Smooth muscle cell (in vitro differentiated cells): ENCODE data around the gene MGAT5. TPM values are rescaled to one million over a fixed set of nuclear protein-coding genes. Genes with fewer than 3 reads are reported as not detected.

Source experiments
- DNase-seq: peaks from one replicate; lab custom pipeline; 2025; ENCODE audit not compliant: unreplicated experiment; lab: John Stamatoyannopoulos, UW
- H2AFZ ChIP-seq: fragments of 200-600 bp; sonication (generic); 2 replicates; pipeline ENCODE4 v1.6.0; 2016; ENCODE audit warnings: antibody characterized with exemption, low read depth, mild to moderate bottlenecking
- H3F3A ChIP-seq: fragments of 200-600 bp; sonication (generic); 2 replicates; pipeline ENCODE4 v1.6.0; 2017; ENCODE audit warnings: antibody characterized with exemption, low read depth
- H3K27ac ChIP-seq: fragments of 200-600 bp; sonication (generic); 2 replicates; pipeline ENCODE4 v1.5.1; 2016; ENCODE audit warnings: low read depth, mild to moderate bottlenecking
- H3K27me3 ChIP-seq: fragments of 200-600 bp; sonication (generic); 2 replicates; pipeline ENCODE4 v1.6.1; 2016; ENCODE audit warnings: low read depth, mild to moderate bottlenecking
- H3K36me3 ChIP-seq: fragments of 200-600 bp; sonication (generic); 2 replicates; pipeline ENCODE4 v1.5.1; 2016; ENCODE audit warnings: low read depth
- H3K4me1 ChIP-seq: fragments of 200-600 bp; sonication (generic); 2 replicates; pipeline ENCODE4 v1.5.1; 2016; ENCODE audit warnings: low read depth
- H3K4me2 ChIP-seq: fragments of 200-600 bp; sonication (generic); 2 replicates; pipeline ENCODE4 v1.6.0; 2016; ENCODE audit warnings: mild to moderate bottlenecking
- H3K4me3 ChIP-seq: fragments of 200-600 bp; sonication (generic); 2 replicates; pipeline ENCODE4 v1.5.1; 2016; ENCODE audit warnings: mild to moderate bottlenecking
- H3K79me2 ChIP-seq: fragments of 200-600 bp; sonication (generic); 2 replicates; pipeline ENCODE4 v1.6.0; 2016; ENCODE audit warnings: low read depth, mild to moderate bottlenecking
- H3K9ac ChIP-seq: fragments of 200-600 bp; sonication (generic); 2 replicates; pipeline ENCODE4 v1.6.0; 2016; ENCODE audit warnings: low read depth
- H3K9me3 ChIP-seq: fragments of 200-600 bp; sonication (generic); replicated peaks from 2 replicates; pipeline ENCODE4 v1.5.1; 2016; ENCODE audit warnings: low read depth
- H4K20me1 ChIP-seq: fragments of 200-600 bp; sonication (generic); 2 replicates; pipeline ENCODE4 v1.6.0; 2016; ENCODE audit warnings: low read depth
- WGBS: methylation state at CpG from one replicate; pipeline ENCODE4 v1.1.7; 2016; ENCODE audit warnings: low lambda C conversion rate; 5-methylcytosine and 5-hydroxymethylcytosine counted together
- polyA plus RNA-seq: library from polyadenylated mRNA; unstranded; fragments of >200 nt; fragmentation: Nextera tagmentation; extraction: Ambion mirVana; gene quantifications from 2 replicates; pipeline ENCODE4 v1.2.1, GENCODE V29; 2016
- total RNA-seq: library from RNA; depleted of rRNA; stranded (reverse); fragments of >200 nt; gene quantifications from 2 replicates; pipeline ENCODE4 v1.2.3, GENCODE V29; 2014
- TF ChIP-seq, protein P1 (sequence below): fragments of 200-600 bp; sonication (generic); IDR thresholded peaks from 2 replicates; pipeline ENCODE4 v1.5.1; 2017; ENCODE audit warnings: borderline replicate concordance, mild to moderate bottlenecking, antibody characterized with exemption; ENCODE audit not compliant: insufficient read depth, poor library complexity, severe bottlenecking

MGAT5 gene
- total and polyA plus RNA-seq, 2 experiments from 2014 or later: 4.5 to 33.8 TPM

DNA sequence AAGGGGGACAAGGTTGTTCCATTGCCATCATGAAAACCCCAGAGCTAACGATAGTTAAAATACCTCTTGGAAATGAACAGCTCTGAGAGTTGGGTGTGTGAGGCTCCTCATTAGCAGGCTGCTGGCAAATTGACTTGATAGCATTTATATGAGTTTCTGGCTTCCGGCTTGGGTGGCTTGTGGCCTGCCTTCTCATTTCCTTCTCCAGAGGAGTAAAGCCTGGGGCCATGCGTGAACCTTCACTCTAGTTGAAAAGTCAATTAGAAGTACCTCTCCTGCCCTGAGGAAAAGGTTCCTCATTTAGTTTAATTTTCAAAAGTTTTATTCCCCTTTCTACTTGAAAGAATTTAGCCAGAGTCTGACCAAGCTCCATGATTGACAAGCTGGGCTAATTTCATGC is 67.1 kb downstream of the MGAT5 start:
- no peaks in the 10 kb centered on the region for H3K79me2 ChIP-seq
- no peak overlapping the region for H2AFZ ChIP-seq
- no peaks in the 10 kb centered on the region for H3K9me3 ChIP-seq
- no peaks in the 10 kb centered on the region for H3K27me3 ChIP-seq
- no peak for DNase-seq
- no peak overlapping the region for H3K9ac ChIP-seq
- no peak overlapping the region for H3K27ac ChIP-seq
- peaks cover 15% of the 10 kb centered on the region for H4K20me1 ChIP-seq
- WGBS: 83% methylated on average over 3 of the region's 3 CpGs
- no peak overlapping the region for H3K4me2 ChIP-seq
- TF ChIP-seq, protein P1, sequence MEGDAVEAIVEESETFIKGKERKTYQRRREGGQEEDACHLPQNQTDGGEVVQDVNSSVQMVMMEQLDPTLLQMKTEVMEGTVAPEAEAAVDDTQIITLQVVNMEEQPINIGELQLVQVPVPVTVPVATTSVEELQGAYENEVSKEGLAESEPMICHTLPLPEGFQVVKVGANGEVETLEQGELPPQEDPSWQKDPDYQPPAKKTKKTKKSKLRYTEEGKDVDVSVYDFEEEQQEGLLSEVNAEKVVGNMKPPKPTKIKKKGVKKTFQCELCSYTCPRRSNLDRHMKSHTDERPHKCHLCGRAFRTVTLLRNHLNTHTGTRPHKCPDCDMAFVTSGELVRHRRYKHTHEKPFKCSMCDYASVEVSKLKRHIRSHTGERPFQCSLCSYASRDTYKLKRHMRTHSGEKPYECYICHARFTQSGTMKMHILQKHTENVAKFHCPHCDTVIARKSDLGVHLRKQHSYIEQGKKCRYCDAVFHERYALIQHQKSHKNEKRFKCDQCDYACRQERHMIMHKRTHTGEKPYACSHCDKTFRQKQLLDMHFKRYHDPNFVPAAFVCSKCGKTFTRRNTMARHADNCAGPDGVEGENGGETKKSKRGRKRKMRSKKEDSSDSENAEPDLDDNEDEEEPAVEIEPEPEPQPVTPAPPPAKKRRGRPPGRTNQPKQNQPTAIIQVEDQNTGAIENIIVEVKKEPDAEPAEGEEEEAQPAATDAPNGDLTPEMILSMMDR: no peak
- no peaks in the 10 kb centered on the region for H3K4me1 ChIP-seq
- no peaks in the 10 kb centered on the region for H3F3A ChIP-seq
- H3K4me3 ChIP-seq: no peak overlapping the region
- no peaks in the 10 kb centered on the region for H3K36me3 ChIP-seq

DNA sequence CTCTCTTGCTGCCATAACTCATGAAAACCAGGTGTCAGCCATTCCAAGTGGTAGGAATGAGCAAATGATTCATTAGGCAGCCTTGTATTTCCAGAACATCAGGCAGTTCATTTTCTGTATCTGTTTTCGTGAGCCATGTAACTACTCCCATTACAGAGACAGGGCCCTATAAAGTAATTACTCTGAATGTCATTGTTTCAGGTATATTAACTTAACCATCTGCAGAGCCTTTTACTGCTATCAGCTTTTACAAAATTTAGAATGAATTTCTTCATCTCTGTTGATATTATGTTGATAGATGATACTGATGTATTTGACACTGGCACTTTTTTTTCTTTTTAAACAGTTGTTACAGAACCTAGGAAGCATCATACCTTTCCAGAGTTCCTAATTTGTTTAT is 69.9 kb downstream of the MGAT5 start:
- TF ChIP-seq, protein P1: no peak
- H3K4me3 ChIP-seq: no peak overlapping the region
- no peak overlapping the region for H3K27ac ChIP-seq
- H3K27me3 ChIP-seq: no peaks in the 10 kb centered on the region
- no peaks in the 10 kb centered on the region for H3K4me1 ChIP-seq
- no peaks in the 10 kb centered on the region for H3K36me3 ChIP-seq
- 92% methylated on average over 1 of the region's 1 CpG for WGBS
- no peak overlapping the region for H3K9ac ChIP-seq
- H3K9me3 ChIP-seq: no peaks in the 10 kb centered on the region
- no peaks in the 10 kb centered on the region for H3F3A ChIP-seq
- no peak overlapping the region for H2AFZ ChIP-seq
- H3K79me2 ChIP-seq: no peaks in the 10 kb centered on the region
- DNase-seq: no peak
- H3K4me2 ChIP-seq: no peak overlapping the region
- H4K20me1 ChIP-seq: peaks cover 2% of the 10 kb centered on the region

DNA sequence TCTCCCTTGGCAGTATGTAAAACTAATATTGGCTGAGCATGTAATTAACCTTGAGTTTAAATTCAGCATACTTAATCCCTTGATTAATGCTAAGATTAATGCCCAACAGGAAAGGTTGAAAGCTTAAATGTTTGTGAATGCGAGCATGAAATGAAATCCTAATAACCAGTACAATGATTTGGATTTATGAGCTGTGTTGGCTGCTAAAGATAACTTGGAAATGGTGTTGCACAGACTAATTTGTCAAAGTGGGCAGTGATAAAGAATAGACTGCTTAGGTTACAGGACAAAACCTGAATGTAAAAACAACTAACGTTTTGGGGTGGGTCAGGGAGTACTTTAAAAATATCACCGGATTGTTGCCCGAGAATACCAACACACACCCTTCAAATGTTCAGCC is 70.6 kb downstream of the MGAT5 start:
- Histone ChIP-seq H3F3A (no peaks in the 10 kb centered on the region), H2AFZ (no peak overlapping the region), H3K4me3 (no peak overlapping the region), H3K4me2 (no peak overlapping the region), H3K4me1 (no peaks in the 10 kb centered on the region), H3K27ac (no peak overlapping the region), H3K79me2 (no peaks in the 10 kb centered on the region), H3K27me3 (no peaks in the 10 kb centered on the region), H3K9me3 (no peaks in the 10 kb centered on the region), H3K36me3 (no peaks in the 10 kb centered on the region), H4K20me1 (peaks cover 2% of the 10 kb centered on the region), H3K9ac (no peak overlapping the region)
- TF ChIP-seq, protein P1: no peak
- 87% methylated on average over 4 of the region's 4 CpGs for WGBS
- DNase-seq: no peak

DNA sequence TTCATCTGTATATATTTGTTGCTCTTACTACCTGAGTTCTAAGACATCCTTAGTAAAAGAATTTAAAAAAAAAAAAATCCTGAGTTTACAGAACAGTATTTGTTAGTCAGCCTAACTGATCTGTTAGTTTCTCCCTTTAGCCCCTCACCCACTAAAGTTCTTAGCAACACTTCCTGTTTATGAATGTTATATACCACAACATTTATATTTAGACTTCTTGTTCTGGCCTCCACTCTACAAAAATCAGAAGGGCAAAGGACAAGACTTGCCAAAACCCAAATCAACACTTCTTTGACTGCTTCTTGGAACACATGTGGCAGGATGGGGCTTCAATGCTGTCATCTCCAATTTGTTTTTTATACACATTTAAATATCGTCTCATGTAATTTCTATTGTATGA is 71.1 kb downstream of the MGAT5 start:
- Histone ChIP-seq H4K20me1 (peaks cover 2% of the 10 kb centered on the region), H3K4me3 (no peak overlapping the region), H2AFZ (no peak overlapping the region), H3K79me2 (no peaks in the 10 kb centered on the region), H3K27ac (no peak overlapping the region), H3K9me3 (no peaks in the 10 kb centered on the region), H3K27me3 (no peaks in the 10 kb centered on the region), H3K9ac (no peak overlapping the region), H3K4me2 (no peak overlapping the region), H3F3A (no peaks in the 10 kb centered on the region), H3K4me1 (no peaks in the 10 kb centered on the region), H3K36me3 (no peaks in the 10 kb centered on the region)
- 100% methylated on average over 1 of the region's 1 CpG for WGBS
- no peak for DNase-seq
- TF ChIP-seq, protein P1: no peak
